ENCODE data around the gene KIF3B.

GRCh38 chr20:32281711-32282110 lies 4.3 kb downstream of the KIF3B start:
- TF ChIP-seq YY1 (IDR thresholded peaks at IDR 0.05; ENCODE audit: insufficient read depth, insufficient read length) (no peak), ZNF274 (IDR thresholded peaks at IDR 0.05; ENCODE audit: low read depth, low read length) (no peak)

Data from NT2/D1 (cell line).